HS-27A (cell line): ENCODE data around the gene CHCHD6.

Experiments used
- DNase-seq: peaks from one replicate; pipeline ENCODE4 v3.0.0-alpha.2; 2012; ENCODE audit warnings: low read depth, missing footprints

CHCHD6 gene

GRCh38 chr3:126859415-126860246, 155.6 kb downstream of the CHCHD6 start:
- no peak for DNase-seq

GRCh38 chr3:126865736-126866135, 161.7 kb downstream of the CHCHD6 start:
- no peak for DNase-seq

DNA sequence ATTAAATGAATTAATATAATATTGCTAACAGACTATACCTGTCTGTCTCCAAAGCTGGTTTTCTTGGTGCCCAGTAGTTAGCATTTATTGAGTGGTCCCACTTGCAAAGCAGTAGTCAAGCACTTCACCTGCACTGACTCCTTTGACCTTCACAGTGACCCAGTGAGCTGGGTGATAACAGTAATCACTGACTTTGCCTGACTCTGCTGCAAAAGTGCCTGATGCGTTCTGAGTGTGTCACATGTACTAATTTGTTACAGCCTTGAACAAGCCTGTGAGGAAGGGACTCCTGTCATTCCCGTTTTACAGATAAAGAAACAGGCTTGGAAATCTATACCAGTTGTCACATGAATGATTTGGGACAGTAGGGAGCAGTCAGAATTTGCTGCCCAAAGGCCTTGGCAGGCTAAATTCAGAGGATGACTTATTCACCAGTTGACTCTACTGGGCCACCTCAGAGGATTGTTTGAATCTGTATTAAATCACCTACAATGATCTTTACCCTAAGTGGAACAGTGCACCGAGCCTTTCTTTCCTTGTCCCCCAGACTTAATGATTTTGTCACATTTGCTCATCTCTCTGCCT, 162.2 kb downstream of the CHCHD6 start:
- no peak for DNase-seq

DNA sequence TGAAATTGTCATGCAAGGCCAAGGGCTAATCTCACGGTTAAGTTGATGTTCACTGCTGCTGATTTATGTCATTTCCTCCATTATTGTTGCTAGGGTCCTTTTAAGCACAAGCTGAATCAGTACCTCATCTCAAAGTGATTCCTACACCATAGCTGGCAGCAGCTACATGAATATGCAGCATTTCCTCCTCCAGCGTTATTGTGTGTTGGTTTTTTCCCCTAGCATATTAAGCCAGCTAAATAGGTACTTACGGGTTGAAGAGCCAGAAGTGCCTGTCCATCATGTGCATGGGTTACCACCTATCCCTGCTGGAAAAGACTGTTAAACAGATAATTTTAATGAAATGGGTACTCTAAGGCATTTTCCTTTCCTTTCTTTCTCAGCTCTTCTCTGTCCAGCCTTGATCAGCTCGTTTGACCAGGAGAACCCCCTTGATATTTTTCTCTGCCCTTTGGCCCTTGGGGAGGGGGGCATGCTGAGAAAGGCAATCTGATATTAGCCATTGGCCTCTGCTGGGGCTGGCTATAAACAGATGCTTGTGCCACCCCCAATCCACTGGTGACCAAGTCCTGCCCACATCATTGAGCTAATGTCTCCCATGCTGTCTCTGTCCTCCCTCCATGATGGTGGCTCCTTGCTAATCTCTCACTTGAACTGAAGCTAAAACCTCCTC, 163.3 kb downstream of the CHCHD6 start:
- DNase-seq: no peak

GRCh38 chr3:126867863-126868200, 163.8 kb downstream of the CHCHD6 start:
- DNase-seq: no peak

DNA sequence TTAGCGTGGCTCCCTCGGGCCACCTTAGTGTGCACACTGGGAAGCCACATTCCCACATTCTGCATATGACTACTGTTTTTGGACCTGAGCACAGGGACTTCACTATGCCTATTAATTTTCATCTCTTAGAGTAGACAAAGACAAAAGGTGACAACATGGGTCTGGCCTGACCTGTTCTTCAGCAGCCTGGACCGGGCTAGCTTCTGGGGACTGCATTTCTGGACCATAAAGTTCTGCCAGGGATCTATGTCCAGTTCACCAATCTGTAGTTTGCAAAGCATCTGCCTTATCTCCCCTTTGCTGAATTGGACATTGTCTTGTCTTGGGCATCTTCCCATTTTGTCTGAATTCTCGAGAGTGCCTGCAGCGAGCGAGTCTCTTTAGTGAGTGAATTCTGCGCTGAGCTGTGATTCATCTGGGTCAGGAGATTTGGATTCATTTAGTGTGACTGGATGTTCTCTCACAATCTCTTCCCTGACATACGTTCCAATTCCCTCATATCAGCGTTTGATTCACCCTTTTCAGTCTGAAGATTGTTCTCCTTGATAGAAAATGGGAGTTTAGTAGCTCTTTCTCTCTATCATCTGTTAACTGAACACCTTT, 166.7 kb downstream of the CHCHD6 start:
- DNase-seq: no peak

- no peak for DNase-seq
These were observed 168.8 kb downstream of the CHCHD6 start for GRCh38 chr3:126872701-126873342.

- no peak for DNase-seq
These were observed 169.4 kb downstream of the CHCHD6 start for GRCh38 chr3:126873416-126873815.

DNA sequence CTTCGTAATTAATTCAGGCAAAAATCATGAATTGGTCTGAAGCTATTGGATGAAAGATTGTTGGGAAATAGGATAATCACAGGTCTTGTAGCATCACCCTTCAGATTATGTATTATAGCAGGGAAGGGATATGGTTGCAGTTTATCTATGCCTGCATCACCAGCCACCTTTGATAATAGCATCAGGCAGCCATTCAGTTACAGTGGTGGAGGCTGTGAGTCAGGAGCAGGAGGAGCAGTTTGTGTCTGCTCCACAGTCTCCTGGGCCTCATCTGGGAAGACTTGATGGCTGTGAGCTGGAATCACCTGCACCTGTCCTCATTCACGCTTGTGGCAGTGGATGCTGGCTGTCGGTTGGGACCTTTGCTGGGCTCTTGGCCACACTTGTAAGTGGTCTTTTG, 174.6 kb downstream of the CHCHD6 start:
- DNase-seq: no peak

- DNase-seq: no peak
These were observed 176.9 kb downstream of the CHCHD6 start for GRCh38 chr3:126880901-126881300.

GRCh38 chr3:126881861-126882260, 177.8 kb downstream of the CHCHD6 start:
- no peak for DNase-seq

GRCh38 chr3:126883241-126883640, 179.2 kb downstream of the CHCHD6 start:
- no peak for DNase-seq

GRCh38 chr3:126885425-126885824, 181.4 kb downstream of the CHCHD6 start:
- no peak for DNase-seq

GRCh38 chr3:126886217-126886616, 182.2 kb downstream of the CHCHD6 start:
- DNase-seq: no peak

- no peak for DNase-seq
These were observed 183.6 kb downstream of the CHCHD6 start for GRCh38 chr3:126887686-126888085.

DNA sequence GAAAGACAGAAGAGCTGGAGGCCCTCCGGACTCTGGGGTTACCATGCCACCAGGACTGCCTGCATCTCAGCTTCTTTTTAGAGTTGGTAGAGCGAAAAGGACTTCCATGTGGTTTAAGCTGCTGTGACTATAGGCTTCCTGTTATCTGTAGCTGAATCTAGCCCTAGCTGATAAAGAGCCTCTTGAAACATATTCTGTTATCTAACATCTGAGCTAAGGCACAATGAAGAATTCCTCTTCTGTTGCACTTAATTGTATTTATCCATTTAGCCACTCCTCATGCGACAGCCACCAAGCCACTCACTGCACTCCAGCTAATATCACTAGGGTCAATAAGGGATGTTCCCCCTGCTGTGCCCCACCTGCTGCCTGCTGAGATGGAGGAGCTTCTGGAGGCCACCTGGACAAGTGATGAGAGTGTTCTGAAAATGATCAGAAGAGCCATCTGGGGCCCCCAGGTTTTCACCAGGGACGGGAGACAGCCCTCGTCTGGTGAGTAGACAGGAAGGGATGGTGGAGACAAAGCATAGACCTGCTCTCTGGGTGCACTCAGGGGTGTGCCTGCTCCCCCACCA, 184.2 kb downstream of the CHCHD6 start:
- DNase-seq: no peak

DNA sequence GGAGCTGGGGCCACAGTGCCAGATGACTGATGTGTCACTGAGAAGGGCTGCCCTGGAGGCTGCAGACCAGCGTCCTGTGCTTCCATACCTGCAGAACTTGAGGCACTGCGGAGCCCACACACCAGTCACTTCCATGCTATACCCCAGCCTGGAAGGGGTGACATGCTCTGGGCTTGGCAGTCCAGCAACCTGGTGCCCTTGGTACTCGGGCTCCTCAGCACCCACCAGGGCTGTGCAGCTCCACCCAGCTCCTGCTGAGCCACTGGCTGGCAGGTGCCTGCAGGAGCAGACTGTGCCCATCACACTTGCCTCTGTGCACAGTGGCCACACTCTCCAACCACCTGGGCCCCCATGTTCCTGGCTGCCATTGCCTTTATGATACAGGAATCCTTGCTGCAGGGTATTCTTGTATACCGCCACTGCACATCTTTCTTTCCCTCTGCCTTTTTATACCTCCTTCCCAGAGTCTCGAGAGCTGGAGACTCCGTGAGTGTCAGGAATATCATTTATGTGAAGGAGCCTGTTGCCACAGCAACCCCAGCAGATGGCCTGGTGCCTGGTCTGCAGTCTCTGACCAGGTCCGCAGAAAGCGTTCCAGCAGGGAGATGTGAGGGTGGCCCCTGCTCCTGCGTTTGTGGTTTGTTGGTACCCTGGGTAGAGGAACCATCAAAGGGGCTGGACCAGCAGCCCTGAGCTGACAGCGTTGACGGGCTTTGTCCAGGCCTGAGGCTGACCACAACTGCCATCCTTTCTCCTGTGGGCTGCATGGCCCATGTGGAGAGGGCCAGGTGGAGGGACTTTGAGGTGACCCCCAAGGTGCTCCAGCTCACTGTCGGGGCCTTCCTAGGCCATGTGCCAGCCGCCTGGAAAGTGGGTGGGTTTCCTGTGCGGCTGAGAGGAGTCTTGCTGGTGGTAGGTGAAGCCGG, 185.5 kb downstream of the CHCHD6 start:
- no peak for DNase-seq

GRCh38 chr3:126891141-126891540, 187.1 kb downstream of the CHCHD6 start:
- no peak for DNase-seq

DNA sequence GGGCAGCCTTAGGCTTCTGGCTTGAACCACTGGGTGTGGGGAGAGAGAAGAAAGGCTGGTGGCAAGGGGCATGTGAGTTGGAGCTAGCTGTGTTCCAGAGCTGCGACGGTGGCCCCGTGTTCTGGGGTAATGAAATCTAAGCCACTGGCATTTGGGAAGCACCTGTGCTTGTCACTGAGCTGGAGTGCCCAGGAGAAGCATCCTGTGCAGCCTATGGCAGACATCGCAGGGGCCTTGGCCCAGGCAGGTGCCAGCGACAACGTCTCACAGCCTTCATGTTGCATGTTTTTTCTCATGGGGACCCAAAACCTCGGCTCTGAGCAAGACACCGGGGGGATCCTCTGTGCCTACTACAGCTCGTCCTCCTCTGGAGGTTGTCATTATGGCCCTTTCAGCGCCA, 187.8 kb downstream of the CHCHD6 start:
- no peak for DNase-seq

GRCh38 chr3:126893651-126894050, 189.6 kb downstream of the CHCHD6 start:
- no peak for DNase-seq

DNA sequence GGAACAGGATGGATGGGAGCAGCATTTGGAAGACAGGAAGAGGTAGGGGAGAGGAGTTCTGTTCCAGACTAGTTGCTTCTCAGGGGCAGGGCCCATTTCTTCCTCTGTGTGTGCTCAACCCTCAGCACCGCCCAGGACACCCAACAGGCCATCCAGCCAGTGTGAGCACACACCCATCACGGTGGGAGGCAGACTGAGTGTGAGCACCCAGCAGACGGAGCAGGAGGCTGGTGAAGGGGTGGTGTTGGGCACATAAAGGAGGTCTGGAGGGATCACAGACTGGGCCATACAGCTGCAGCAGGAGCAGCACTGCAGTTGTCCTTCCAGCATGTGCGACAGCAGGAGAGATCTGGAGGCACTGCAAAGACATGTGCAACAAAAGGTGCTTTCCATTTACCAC, 190.4 kb downstream of the CHCHD6 start:
- DNase-seq: no peak
